Astrocyte of the cerebellum (primary cell): ENCODE measurements around the gene YKT6.
A peak's percentile ranks its signal among the peaks of the same experiment; 100 is the strongest.

Experiments used
- DNase-seq: peaks from one replicate; pipeline ENCODE4 v3.0.0-alpha.2; 2011; ENCODE audit warnings: low read depth
- H3K4me3 ChIP-seq: 2 replicates; pipeline ENCODE4 v1.5.1; 2011; ENCODE audit warnings: mild to moderate bottlenecking, low read depth, low read length, moderate library complexity
- CTCF ChIP-seq: IDR thresholded peaks from 2 replicates; pipeline ENCODE4 v1.5.1; 2012; ENCODE audit warnings: low read length, low read depth, moderate library complexity, mild to moderate bottlenecking; ENCODE audit errors: missing control alignments
- in situ Hi-C: cut with HindIII; loops from 2 replicates; pipeline ENCODE4 v1.10.0; 2017; ENCODE audit warnings: low sequenced_read_pairs

The YKT6 gene

DNA sequence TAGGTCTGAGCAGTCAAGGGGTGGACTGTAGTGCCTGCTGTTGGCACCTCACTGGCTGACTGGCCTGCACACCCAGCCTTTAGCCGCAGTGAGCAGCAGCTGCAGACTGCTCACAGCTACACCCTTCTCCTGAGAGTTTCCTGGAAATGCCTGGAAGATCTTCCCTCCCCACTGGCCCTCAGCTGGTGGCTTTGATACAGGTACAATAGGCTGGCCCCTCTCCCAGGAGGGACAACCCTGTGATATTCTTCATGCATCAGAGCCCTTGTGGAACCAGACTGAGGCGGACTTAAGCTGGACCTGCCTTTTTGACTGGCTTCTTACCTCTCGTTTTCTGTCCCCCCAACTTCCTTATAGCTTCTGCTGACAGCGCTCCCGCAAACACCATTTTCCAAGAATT is 18.0 kb upstream of the YKT6 start:
- no peak overlapping the region for H3K4me3 ChIP-seq
- in situ Hi-C loops: no loop called here
- no peak for DNase-seq
- TF ChIP-seq CTCF: no peak

GRCh38 chr7:44183386-44183785 is 17.4 kb upstream of the YKT6 start:
- no peak for TF ChIP-seq CTCF
- DNase-seq: no peak
- in situ Hi-C loops: no loop called here
- no peak overlapping the region for H3K4me3 ChIP-seq

- H3K4me3 ChIP-seq: no peak overlapping the region
- TF ChIP-seq CTCF: no peak
- in situ Hi-C loops: no loop called here
- DNase-seq: peak; percentile 86
These were observed 16.4 kb upstream of the YKT6 start for GRCh38 chr7:44184206-44184872.

DNA sequence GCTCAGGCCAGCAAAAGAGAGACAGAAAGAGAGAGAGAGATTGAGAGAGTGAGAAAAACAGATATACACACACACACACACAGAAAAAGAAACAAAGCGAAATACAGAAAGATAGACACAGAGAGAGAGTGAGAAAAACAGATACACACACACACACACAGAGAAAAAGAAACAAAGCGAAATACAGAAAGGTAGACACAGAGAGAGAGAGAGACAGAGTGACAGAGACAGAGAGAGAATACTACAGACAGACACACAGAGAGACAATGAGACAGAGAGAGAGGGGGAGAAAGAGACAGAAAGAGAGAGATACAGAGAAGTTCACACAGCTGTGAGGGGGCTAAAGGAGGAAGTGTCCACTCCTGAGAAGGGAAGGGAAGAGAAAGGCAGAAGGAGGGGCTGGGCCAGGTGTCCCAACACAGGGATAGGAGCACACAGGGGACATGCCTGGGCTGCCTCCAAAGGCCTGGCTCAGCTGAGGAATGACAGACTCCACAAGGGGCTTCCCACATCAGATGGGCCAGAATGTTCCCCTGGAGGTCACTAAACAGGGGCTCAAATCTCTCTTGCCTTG is 15.8 kb upstream of the YKT6 start:
- no peak overlapping the region for H3K4me3 ChIP-seq
- no peak for TF ChIP-seq CTCF
- DNase-seq: no peak
- in situ Hi-C loops: no loop called here

GRCh38 chr7:44185729-44186128 is 15.0 kb upstream of the YKT6 start:
- in situ Hi-C loops: no loop called here
- H3K4me3 ChIP-seq: no peak overlapping the region
- no peak for DNase-seq
- no peak for TF ChIP-seq CTCF

GRCh38 chr7:44186736-44187135 is 14.0 kb upstream of the YKT6 start:
- no peak for DNase-seq
- TF ChIP-seq CTCF: no peak
- H3K4me3 ChIP-seq: no peak overlapping the region
- in situ Hi-C loops: no loop called here
